ENCODE data around the gene GIPC3. TPM values are rescaled to one million over a fixed set of nuclear protein-coding genes. Genes with fewer than 3 reads are reported as not detected.
A peak's percentile ranks its signal among the peaks of the same experiment; 100 is the strongest.

The GIPC3 gene
- total RNA-seq, 3 donors from 2014 or later = 0.34 to 1.1 (median 0.58) TPM

DNA sequence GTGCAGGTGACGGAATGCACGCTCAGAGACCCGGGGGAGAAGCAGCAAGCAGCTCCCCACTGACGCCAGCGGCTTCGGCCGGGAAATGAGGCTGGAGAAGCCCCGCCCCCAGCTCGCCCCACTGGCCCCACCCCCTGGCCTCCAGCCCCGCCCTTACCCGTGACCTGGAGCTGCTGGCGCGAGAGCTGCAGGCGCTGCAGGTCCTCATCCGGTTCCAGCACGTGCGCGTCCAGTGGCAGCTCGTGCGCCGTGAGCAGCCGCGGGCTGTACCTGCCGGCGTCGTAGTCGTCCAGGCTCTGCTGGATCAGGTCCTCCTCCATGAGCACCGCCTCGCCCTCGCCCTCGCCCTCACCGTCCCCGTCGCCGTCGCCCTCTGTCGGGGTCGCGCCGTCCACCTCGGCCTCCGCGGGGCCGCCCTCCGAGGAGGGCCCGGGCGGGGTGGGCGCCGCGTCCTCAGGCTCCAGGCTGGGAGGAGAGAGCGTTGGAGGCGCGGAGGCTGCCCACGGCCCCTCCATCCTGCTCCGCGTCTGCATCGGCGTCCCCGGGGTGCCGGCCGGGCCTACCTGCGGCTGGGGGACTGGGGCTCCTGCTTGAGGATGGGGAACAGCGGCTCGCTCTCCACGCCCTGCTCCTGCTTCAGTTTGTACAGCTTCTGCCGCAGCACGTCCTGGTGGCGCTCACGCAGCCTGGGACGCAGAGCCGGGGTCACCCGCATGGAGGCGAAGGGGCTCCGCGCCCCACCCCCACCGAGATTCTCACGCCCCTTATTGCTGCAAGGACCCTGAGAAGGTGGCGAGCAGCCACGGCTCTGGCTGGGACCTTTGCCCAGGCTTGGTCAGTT, 27.8 kb downstream of the GIPC3 start:
- Histone ChIP-seq H3K4me3 (no peak overlapping the region), H3K36me3 (ENCODE audit: low read depth) (no peaks in the 10 kb centered on the region), H3K9me3 (no peaks in the 10 kb centered on the region), H3K4me1 (ENCODE audit: low read depth) (no peaks in the 10 kb centered on the region)
- ATAC-seq (no peak), DNase-seq (peak in 1 of 3 donors; percentile 52)
- TF ChIP-seq, protein P1, sequence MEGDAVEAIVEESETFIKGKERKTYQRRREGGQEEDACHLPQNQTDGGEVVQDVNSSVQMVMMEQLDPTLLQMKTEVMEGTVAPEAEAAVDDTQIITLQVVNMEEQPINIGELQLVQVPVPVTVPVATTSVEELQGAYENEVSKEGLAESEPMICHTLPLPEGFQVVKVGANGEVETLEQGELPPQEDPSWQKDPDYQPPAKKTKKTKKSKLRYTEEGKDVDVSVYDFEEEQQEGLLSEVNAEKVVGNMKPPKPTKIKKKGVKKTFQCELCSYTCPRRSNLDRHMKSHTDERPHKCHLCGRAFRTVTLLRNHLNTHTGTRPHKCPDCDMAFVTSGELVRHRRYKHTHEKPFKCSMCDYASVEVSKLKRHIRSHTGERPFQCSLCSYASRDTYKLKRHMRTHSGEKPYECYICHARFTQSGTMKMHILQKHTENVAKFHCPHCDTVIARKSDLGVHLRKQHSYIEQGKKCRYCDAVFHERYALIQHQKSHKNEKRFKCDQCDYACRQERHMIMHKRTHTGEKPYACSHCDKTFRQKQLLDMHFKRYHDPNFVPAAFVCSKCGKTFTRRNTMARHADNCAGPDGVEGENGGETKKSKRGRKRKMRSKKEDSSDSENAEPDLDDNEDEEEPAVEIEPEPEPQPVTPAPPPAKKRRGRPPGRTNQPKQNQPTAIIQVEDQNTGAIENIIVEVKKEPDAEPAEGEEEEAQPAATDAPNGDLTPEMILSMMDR (IDR thresholded peaks at IDR 0.05) = no peak
- intact Hi-C loops (cut with DNase I, micrococcal nuclease) = loop anchor here in 1 of 2 donors (10.0 kb wide), 1 partner anchor 68 kb away; no protein-coding TSS in a partner anchor

DNA sequence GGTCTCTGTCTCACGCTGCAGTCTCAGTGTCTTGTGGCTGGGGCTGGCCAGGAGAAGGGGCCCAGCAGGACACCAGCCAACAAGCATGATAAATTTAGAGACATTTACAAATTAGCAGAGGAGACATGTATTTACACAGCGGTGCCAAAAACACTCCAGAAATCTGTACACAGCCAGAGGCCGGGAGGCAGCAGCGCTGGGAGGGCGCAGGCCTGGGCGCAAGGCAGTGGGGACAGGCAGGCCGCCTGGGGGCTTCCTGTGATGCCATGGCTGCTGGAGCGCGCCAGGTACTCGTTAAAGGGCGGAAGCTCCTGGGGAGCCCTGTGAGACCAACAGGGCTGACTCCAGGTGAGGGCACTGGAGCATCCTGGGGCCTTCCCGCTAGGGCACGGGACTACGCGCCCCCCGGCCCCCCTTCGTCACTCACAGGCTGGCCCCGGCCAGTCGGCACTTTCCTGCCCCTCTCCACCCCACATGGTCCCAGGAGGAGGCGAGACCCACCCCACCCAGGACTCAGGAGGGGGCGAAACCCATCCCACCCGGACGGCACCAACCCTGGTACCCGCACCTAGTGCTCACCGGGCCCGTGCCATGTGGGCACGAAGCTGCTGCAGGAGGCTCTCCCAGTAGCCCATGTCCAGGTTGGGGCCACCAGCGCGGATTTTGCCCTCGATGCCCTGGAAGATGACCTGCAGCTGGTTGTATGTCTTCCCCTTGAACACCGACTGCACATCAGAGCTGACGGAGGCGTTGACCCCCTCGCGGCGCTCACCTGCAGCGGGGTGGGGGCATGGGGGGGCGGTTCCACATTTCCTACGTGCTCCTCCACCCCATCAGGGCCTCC, 28.8 kb downstream of the GIPC3 start:
- DNase-seq = no peak
- Histone ChIP-seq H3K4me1 (ENCODE audit: low read depth) (no peaks in the 10 kb centered on the region), H3K9me3 (no peaks in the 10 kb centered on the region), H3K36me3 (ENCODE audit: low read depth) (no peaks in the 10 kb centered on the region), H3K4me3 (no peak overlapping the region)
- ATAC-seq = no peak
- TF ChIP-seq, protein P1 (IDR thresholded peaks at IDR 0.05) = no peak
- intact Hi-C loops (cut with DNase I, micrococcal nuclease) = loop anchor here in 1 of 2 donors (10.0 kb wide), 1 partner anchor 69 kb away; no protein-coding TSS in a partner anchor

DNA sequence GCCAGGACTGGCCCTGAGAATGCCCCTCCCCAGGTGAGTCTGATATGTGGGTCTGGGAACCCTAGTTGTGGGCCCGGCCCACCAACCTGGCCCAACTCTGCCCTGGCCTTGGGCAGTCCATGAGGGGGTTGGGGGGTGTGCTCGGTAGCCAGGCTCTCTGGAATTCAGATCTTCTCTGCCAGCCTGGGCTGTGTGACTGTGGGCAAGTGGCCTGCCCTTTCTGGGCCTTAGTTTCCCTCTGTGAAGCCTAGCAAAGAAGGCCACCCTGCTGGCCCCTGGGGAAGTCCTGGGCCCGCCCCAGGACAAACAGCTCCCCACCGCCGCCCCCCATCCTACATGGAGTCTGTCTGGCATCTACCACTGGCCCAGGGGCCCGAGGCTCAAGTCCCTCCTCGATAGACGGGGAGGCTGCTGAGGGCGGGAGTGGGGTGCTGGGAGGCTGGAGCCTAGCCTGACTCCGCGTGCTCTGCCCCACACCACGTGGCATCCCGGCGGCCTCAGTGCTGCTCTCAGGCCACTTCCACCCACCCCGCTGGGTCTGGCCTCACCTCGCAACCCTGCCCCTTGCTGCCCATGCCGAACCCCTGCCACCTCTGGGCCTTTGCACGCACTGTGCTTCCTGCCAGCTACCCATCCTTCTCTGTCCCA, 29.7 kb downstream of the GIPC3 start:
- TF ChIP-seq, protein P1 (IDR thresholded peaks at IDR 0.05) = no peak
- ATAC-seq (no peak), DNase-seq (no peak)
- intact Hi-C loops (cut with DNase I, micrococcal nuclease) = loop anchor here in 1 of 2 donors (10.0 kb wide), 1 partner anchor 70 kb away; no protein-coding TSS in a partner anchor
- no peaks in the 10 kb centered on the region for H3K4me1 ChIP-seq (ENCODE audit: low read depth)
- no peaks in the 10 kb centered on the region for H3K36me3 ChIP-seq (ENCODE audit: low read depth)
- no peaks in the 10 kb centered on the region for H3K9me3 ChIP-seq
- no peak overlapping the region for H3K4me3 ChIP-seq

DNA sequence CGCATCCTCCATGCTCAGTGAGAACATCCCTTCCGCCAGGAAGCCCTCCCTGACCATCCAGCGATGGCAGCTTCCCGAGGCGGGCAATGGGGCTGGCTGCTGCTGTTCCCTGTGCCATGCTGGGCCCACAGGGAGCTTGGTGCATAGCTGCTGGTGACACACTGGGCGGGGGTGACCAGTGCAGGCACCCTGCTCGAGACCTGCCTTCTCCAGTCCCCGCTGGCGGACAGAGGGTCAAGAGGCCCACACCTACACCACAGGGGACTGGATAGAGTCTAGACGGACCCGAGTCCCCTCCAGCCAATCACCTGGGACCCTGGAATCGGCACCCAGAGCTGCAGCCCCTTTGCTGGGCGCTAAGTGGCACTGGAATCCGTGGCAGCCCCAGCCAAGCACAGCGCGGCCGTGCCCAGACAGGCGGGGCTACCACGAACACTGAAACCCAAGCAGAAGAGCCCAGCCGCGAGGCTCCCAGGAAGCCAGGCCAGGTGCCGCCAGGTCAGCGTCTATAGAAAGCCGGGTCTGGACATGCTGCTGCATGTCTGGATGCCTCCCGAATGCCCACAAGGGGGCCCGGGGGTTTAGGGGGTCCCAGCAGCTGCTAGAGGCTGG, 30.4 kb downstream of the GIPC3 start:
- no peak for DNase-seq
- Histone ChIP-seq H3K9me3 (no peaks in the 10 kb centered on the region), H3K36me3 (ENCODE audit: low read depth) (no peaks in the 10 kb centered on the region), H3K4me3 (no peak overlapping the region), H3K4me1 (ENCODE audit: low read depth) (no peaks in the 10 kb centered on the region)
- intact Hi-C loops (cut with DNase I, micrococcal nuclease) = loop anchor here in 1 of 2 donors (10.0 kb wide), 1 partner anchor 71 kb away; no protein-coding TSS in a partner anchor
- no peak for ATAC-seq
- TF ChIP-seq, protein P1 (IDR thresholded peaks at IDR 0.05) = no peak

DNA sequence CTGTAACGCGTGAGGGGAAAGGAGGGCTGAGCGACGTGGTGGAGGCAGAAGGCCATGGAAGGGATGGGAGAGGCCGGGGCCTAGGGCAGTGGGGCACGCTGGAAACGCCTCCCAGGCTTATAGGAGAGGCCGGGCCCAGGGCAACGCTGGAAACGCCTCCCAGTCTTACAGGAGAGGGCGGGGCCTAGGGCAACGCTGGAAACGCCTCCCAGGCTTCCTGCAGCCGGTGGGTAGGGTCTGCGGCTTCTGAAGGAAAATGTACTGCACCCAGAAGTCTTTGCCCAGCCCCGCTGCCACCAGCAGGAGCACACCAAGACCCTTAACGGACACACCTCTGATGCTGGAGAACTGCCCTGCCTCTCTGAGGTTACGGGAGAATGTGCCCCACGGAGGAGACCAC, 32.2 kb downstream of the GIPC3 start:
- ATAC-seq (no peak), DNase-seq (no peak)
- intact Hi-C loops (cut with DNase I, micrococcal nuclease) = loop anchor here in 1 of 2 donors (10.0 kb wide), 1 partner anchor 73 kb away; no protein-coding TSS in a partner anchor
- Histone ChIP-seq H3K4me1 (ENCODE audit: low read depth) (no peaks in the 10 kb centered on the region), H3K9me3 (no peaks in the 10 kb centered on the region), H3K36me3 (ENCODE audit: low read depth) (no peaks in the 10 kb centered on the region), H3K4me3 (no peak overlapping the region)
- TF ChIP-seq, protein P1 (IDR thresholded peaks at IDR 0.05) = no peak
